Endothelial cell of umbilical vein (primary cell): Measurements from ENCODE around the gene REEP3. TPM values are rescaled to one million over a fixed set of nuclear protein-coding genes. Genes with fewer than 3 reads are reported as not detected.

Experiments used
- BruUV-seq: library from RNA; stranded (reverse); fragments of 400-500 nt; replicated peaks from 2 replicates; lab custom pipeline; 2021; lab: Mats Ljungman, UMichigan
- CTCF ChIA-PET: fragments of 300-600, 350-600 bp; sonication (Branson Sonifier 250); formaldehyde crosslinking; loops from one replicate; lab custom pipeline; 2021; ENCODE audit warnings: antibody characterized with exemption, inconsistent platforms; lab: Charles Lee
- POLR2A ChIA-PET: fragments of 300-600, 350-600 bp; sonication (Branson Sonifier 250); formaldehyde crosslinking; loops from one replicate; lab custom pipeline; 2021; ENCODE audit warnings: antibody characterized with exemption, inconsistent platforms; lab: Charles Lee
- DNase-seq: peaks from one replicate; pipeline ENCODE4 v3.0.0-alpha.2; 2011; ENCODE audit warnings: low read depth, low spot score
- FAIRE-seq: peaks from 2 replicates; lab custom pipeline; 2011; peaks lifted over from hg19 to GRCh38; lab: Jason Lieb, UNC
- H2AFZ ChIP-seq: 2 replicates; pipeline ENCODE4 v1.6.0; 2012; ENCODE audit warnings: low read depth, low read length, control low read depth, inconsistent platforms
- H3K27ac ChIP-seq: 2 replicates; pipeline ENCODE4 v1.5.1; 2011; ENCODE audit warnings: low read depth, mild to moderate bottlenecking, control low read depth, low read length, moderate library complexity; ENCODE audit not compliant: insufficient read depth
- H3K27me3 ChIP-seq, 2 experiments: 2 replicates each; pipeline versions ENCODE4 v1.6.0 to v1.6.1; 2011; ENCODE audit warnings: low read length in 2 of 2, mixed read lengths in 1 of 2; ENCODE audit not compliant: control insufficient read depth in 2 of 2, insufficient read depth in 2 of 2
- H3K36me3 ChIP-seq, 2 experiments: 2 replicates in 1 of 2; 3 replicates in 1 of 2; pipeline ENCODE4 v1.5.1; 2011; ENCODE audit warnings: low read length in 2 of 2, mild to moderate bottlenecking in 1 of 2, moderate library complexity in 1 of 2; ENCODE audit not compliant: control insufficient read depth in 2 of 2, insufficient read depth in 2 of 2; ENCODE audit errors: extremely low read depth in 1 of 2
- H3K4me1 ChIP-seq: 3 replicates; pipeline ENCODE4 v1.5.1; 2011; ENCODE audit warnings: mild to moderate bottlenecking, low read length; ENCODE audit not compliant: control insufficient read depth, insufficient read depth; ENCODE audit errors: extremely low read depth
- H3K4me2 ChIP-seq: 2 replicates; pipeline ENCODE4 v1.6.1; 2011; ENCODE audit warnings: low read length, control low read depth, mixed read lengths; ENCODE audit not compliant: insufficient read depth
- H3K4me3 ChIP-seq, 3 experiments: fragments of 200-600 bp in 1 of 3; sonication (generic), shearing (Covaris generic) in 1 of 3; replicated peaks in 1 of 3; 2 replicates each; pipeline ENCODE4 v1.5.1; 2011 to 2016; ENCODE audit warnings: control low read depth in 3 of 3, low read length in 3 of 3, mild to moderate bottlenecking in 2 of 3, inconsistent platforms in 1 of 3, low read depth in 1 of 3, moderate library complexity in 1 of 3; ENCODE audit not compliant: insufficient read depth in 1 of 3
- H3K79me2 ChIP-seq: 2 replicates; pipeline ENCODE4 v1.6.0; 2012; ENCODE audit warnings: low read length, inconsistent platforms; ENCODE audit not compliant: control insufficient read depth, insufficient read depth
- H3K9ac ChIP-seq: replicated peaks from 2 replicates; pipeline ENCODE3; 2011; ENCODE audit warnings: low read length, control low read depth; ENCODE audit not compliant: insufficient read depth; ENCODE audit errors: extremely low read depth
- H3K9me1 ChIP-seq: replicated peaks from 3 replicates; pipeline ENCODE4 v1.6.0; 2011; ENCODE audit warnings: mild to moderate bottlenecking, low read length; ENCODE audit not compliant: control insufficient read depth, insufficient read depth; ENCODE audit errors: extremely low read depth
- H3K9me3 ChIP-seq: replicated peaks from 2 replicates; pipeline ENCODE4 v1.5.1; 2012; ENCODE audit warnings: low read length, inconsistent platforms; ENCODE audit not compliant: control insufficient read depth, insufficient read depth
- H4K20me1 ChIP-seq: replicated peaks from 2 replicates; pipeline ENCODE3; 2011; ENCODE audit warnings: mild to moderate bottlenecking, low read length; ENCODE audit not compliant: control insufficient read depth, insufficient read depth; ENCODE audit errors: extremely low read depth
- CTCF ChIP-seq, 2 donors: IDR thresholded peaks; 1 replicate in 1 of 2; 2 replicates in 1 of 2; pipeline ENCODE4 v1.5.1; 2011; ENCODE audit warnings: low read length in 2 of 2, mild to moderate bottlenecking in 2 of 2, moderate library complexity in 2 of 2, control low read depth in 1 of 2, inconsistent platforms in 1 of 2, low read depth in 1 of 2; ENCODE audit not compliant: insufficient read depth in 1 of 2; ENCODE audit errors: extremely low read depth in 1 of 2
- EZH2 ChIP-seq: IDR thresholded peaks from 2 replicates; pipeline ENCODE4 v1.6.1; 2012; ENCODE audit warnings: borderline replicate concordance, low read depth, mild to moderate bottlenecking, moderate library complexity, low read length, inconsistent platforms; ENCODE audit not compliant: severe bottlenecking
- FOS ChIP-seq: IDR thresholded peaks from 2 replicates; pipeline ENCODE4 v1.6.1; 2011; ENCODE audit warnings: mild to moderate bottlenecking, low read length, moderate library complexity, borderline replicate concordance; ENCODE audit not compliant: insufficient read depth
- JUN ChIP-seq: IDR thresholded peaks from 2 replicates; pipeline ENCODE4 v1.6.1; 2011; ENCODE audit warnings: borderline replicate concordance, low read depth; ENCODE audit not compliant: insufficient read length, insufficient read depth
- POLR2A ChIP-seq: IDR thresholded peaks from 2 replicates; pipeline ENCODE4 v1.6.1; 2012; ENCODE audit warnings: low read depth, mild to moderate bottlenecking, control low read depth, low read length
- POLR2AphosphoS5 ChIP-seq: IDR thresholded peaks from 2 replicates; pipeline ENCODE4 v1.6.1; 2012; ENCODE audit warnings: low read depth, mild to moderate bottlenecking, control low read depth, low read length, moderate library complexity; ENCODE audit not compliant: insufficient read depth
- dilution Hi-C: fragments of 300-500 bp; cut with MboI; formaldehyde crosslinking; loops from one replicate; pipeline ENCODE4 v1.15.0; 2019; ENCODE audit warnings: low sequenced_read_pairs; ENCODE audit not compliant: extremely low pct_ligation_motif_present
- intact Hi-C: fragments of 100-400 bp; cut with micrococcal nuclease; formaldehyde crosslinking; loops from one replicate; pipeline ENCODE4 v1.10.0; 2022
- polyA plus RNA-seq, 4 experiments: library from polyadenylated mRNA; depleted of rRNA in 3 of 4; stranded (reverse) in 3 of 4; unstranded in 1 of 4; fragments of >200 nt; gene quantifications; 2 replicates each; pipeline versions ENCODE4 v1.2.1 to v1.2.3, GENCODE V29; 2011 to 2012; ENCODE audit warnings: missing spikeins in 1 of 4
- total RNA-seq: library from RNA; stranded (reverse); gene quantifications from 2 replicates; pipeline ENCODE4 v1.2.3, GENCODE V29; 2021

The REEP3 gene
- total and polyA plus RNA-seq, 2 donors (not counting 3 experiments of a cell fraction or from before 2014, with no cell fraction given) = 12.3 to 48.3 TPM

DNA sequence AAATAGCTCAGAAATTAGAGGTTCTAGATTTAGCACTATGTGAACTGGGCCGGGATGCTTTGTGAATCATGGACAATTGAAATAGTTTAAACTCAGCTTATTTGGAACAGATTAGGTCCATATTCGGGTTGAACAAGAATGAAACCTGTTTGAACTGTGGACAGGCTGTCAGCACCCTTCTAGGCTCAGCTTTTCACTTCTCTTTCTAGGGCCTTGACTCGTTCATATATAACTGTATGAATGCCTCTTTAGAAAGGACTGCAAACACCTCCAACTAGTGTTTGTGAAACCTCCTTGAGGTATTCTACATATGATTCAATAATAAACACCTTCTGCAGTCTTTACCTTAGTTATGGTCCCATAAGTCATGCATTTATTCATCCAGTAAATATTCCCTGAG is 115.6 kb downstream of the REEP3 start:
- dilution Hi-C loops = no loop called here

More for the DNA sequence above, 115.6 kb downstream of the REEP3 start:
- Histone ChIP-seq H3K27me3 (no peaks in the 10 kb centered on the region), H3K9me3 (no peaks in the 10 kb centered on the region), H3K27ac (no peak overlapping the region), H2AFZ (no peak overlapping the region), H4K20me1 (no peaks in the 10 kb centered on the region), H3K4me3 (no peak overlapping the region), H3K9me1 (no peaks in the 10 kb centered on the region), H3K9ac (no peak overlapping the region), H3K4me1 (no peaks in the 10 kb centered on the region), H3K4me2 (no peak overlapping the region), H3K79me2 (no peaks in the 10 kb centered on the region), H3K36me3 (no peaks in the 10 kb centered on the region)
- POLR2A ChIA-PET = interaction anchor here (0.7 kb wide), 1 partner anchor 82 kb away, joined by 4 read pairs; no protein-coding TSS in a partner anchor
- intact Hi-C loops = no loop called here
- BruUV-seq = no TSS peak
- TF ChIP-seq JUN (no peak), POLR2A (no peak), EZH2 (no peak), CTCF (IDR thresholded peaks at IDR 0.05; ENCODE audit: extremely low read depth in 1 of 2, insufficient read depth in 1 of 2, low read depth in 1 of 2, low read length in 2 of 2) (no peak), POLR2AphosphoS5 (no peak), FOS (no peak)
- CTCF ChIA-PET = interaction anchor here (0.9 to 1.7 kb wide), 7 partner anchors 8 to 470 kb away, joined by 3 to 13 read pairs (median 4); no protein-coding TSS in a partner anchor
- DNase-seq (no peak), FAIRE-seq (no peak)
